Stomach smooth muscle (tissue), 2 donors: ENCODE data around the gene VWC2L.

Experiments
- H3K27ac ChIP-seq: one replicate; pipeline ENCODE4 v1.7.0; 2013; ENCODE audit warnings: mild to moderate bottlenecking, low read length, inconsistent platforms
- H3K27me3 ChIP-seq, 2 donors: one replicate each; pipeline ENCODE4 v1.7.0; 2013; ENCODE audit warnings: low read length in 2 of 2; ENCODE audit not compliant: insufficient read depth in 2 of 2, control insufficient read depth in 1 of 2
- H3K36me3 ChIP-seq, 2 donors: one replicate each; pipeline ENCODE4 v1.7.0; 2013; ENCODE audit warnings: low read length in 2 of 2; ENCODE audit not compliant: control insufficient read depth in 2 of 2, insufficient read depth in 2 of 2
- H3K4me1 ChIP-seq: one replicate; pipeline ENCODE4 v1.7.0; 2013; ENCODE audit warnings: low read length; ENCODE audit not compliant: control insufficient read depth, insufficient read depth
- H3K4me3 ChIP-seq, 2 donors: one replicate each; pipeline ENCODE4 v1.7.0; 2013; ENCODE audit warnings: low read length in 2 of 2
- H3K9ac ChIP-seq, 2 donors: one replicate each; pipeline ENCODE4 v1.7.0; 2013; ENCODE audit warnings: low read length in 2 of 2, mild to moderate bottlenecking in 1 of 2
- H3K9me3 ChIP-seq, 2 donors: one replicate each; pipeline ENCODE4 v1.7.0; 2013; ENCODE audit warnings: low read length in 2 of 2; ENCODE audit not compliant: control insufficient read depth in 2 of 2
- donor health status: healthy.
- donor health status: Pancreatic carcinoma.

The VWC2L gene

DNA sequence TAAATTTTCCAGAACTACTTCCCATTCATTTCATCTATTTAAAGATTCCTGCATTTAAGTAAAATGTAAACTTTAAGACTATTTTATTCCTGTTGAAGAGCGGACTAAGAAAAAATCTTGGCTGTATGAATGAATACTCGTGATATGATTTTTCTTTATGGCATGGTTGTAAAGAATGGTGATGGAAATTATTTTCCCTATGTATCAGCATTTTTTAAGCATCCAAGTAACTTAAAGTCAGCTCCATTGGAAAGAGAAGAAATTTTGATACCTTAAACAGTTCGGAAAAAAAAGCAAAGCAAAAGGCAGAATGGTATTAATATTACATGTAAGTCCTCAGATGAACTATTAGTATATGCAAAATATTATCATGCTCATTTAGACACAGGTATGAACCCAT, 58.9 kb downstream of the VWC2L start:
- H3K36me3 ChIP-seq = no peaks in the 10 kb centered on the region
- H3K9me3 ChIP-seq = peaks cover 0 to 2% of the 10 kb centered on the region in 2 donors
- no peak overlapping the region for H3K9ac ChIP-seq
- no peaks in the 10 kb centered on the region for H3K4me1 ChIP-seq
- H3K27ac ChIP-seq = no peak overlapping the region
- H3K27me3 ChIP-seq = no peaks in the 10 kb centered on the region
- H3K4me3 ChIP-seq = no peak overlapping the region

DNA sequence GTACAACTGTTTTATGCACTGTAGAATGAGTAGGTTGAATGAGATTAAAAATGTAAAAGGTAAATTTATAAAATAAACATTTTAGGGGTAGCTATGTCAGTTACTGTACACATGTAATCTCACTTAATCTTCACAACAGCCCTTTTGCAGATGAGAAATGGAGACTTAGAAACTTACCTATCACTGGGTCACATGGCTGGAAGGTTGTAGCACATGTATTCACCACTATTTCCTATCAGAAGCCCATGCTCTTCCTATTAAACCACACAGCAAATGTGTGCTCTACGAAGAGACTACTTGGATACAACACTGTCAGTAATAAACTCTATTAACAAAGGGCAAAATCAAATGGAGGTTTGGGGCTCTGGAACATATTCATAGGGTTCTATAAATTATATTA, 60.5 kb downstream of the VWC2L start:
- Histone ChIP-seq H3K27me3 (no peaks in the 10 kb centered on the region), H3K27ac (no peak overlapping the region), H3K9ac (no peak overlapping the region), H3K4me1 (no peaks in the 10 kb centered on the region), H3K9me3 (no peaks in the 10 kb centered on the region), H3K36me3 (no peaks in the 10 kb centered on the region), H3K4me3 (no peak overlapping the region)

DNA sequence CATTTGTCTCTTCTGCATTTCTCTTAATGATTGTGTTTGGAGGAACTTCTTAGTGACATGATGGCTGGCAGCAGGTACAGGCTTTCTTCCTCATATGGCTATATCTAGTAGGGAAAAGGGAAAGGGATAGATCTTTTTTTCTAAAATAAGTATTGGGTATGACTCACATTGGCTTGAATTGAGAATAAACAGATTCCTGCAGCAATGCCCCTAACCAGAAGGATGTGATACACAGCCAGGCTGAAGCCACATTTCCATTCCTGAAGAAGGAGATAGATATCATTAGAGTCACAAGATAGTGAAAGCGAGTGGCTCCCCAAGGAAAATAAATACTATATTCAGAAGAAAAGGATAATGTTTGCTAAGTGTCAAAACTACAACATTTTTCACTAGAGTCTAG, 61.1 kb downstream of the VWC2L start:
- Histone ChIP-seq H3K9me3 (no peaks in the 10 kb centered on the region), H3K36me3 (no peaks in the 10 kb centered on the region), H3K9ac (no peak overlapping the region), H3K4me1 (no peaks in the 10 kb centered on the region), H3K4me3 (no peak overlapping the region), H3K27me3 (no peaks in the 10 kb centered on the region), H3K27ac (no peak overlapping the region)

DNA sequence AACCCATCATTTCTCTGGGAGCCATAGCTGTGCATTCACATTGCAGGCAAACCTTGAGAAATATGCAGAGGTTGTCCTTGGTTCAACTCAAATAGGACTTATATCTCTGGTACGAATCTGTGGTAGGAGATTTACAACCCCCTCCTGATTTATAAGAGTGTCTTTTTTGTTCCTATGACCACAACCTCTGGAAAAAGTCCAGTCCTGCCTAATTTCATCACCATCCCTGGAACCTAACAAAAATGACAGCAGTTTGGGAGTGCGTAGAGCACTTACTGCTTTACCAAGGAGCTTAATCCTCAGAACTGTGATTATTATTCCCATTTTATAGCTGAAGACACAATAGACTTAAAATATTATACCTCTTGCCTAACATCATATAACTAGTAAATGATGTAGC, 66.5 kb downstream of the VWC2L start:
- Histone ChIP-seq H3K4me3 (no peak overlapping the region), H3K4me1 (no peaks in the 10 kb centered on the region), H3K9ac (no peak overlapping the region), H3K27me3 (no peaks in the 10 kb centered on the region), H3K27ac (no peak overlapping the region), H3K9me3 (no peaks in the 10 kb centered on the region), H3K36me3 (no peaks in the 10 kb centered on the region)

DNA sequence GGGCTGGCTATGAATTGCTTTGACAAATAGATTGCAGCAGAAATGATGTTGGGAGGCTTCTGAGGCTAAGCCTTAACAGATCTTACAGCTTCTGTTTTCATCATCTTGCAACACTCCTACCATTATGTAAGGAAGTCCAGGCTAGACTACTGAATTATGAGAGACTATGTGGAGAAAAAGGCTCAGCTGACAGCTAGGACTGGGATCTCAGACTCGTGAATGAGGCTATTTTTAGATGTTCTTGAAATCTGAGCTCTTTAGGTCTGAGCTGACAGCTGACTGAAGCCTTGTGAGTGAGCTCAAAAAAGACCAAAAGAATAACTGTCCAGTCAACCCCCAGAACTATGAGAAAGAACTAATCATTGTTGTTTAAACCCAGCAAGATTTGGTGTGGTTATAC, 70.3 kb downstream of the VWC2L start:
- H3K4me3 ChIP-seq = no peak overlapping the region
- H3K9me3 ChIP-seq = no peaks in the 10 kb centered on the region
- no peak overlapping the region for H3K9ac ChIP-seq
- H3K4me1 ChIP-seq = no peaks in the 10 kb centered on the region
- no peaks in the 10 kb centered on the region for H3K27me3 ChIP-seq
- no peaks in the 10 kb centered on the region for H3K36me3 ChIP-seq
- no peak overlapping the region for H3K27ac ChIP-seq

DNA sequence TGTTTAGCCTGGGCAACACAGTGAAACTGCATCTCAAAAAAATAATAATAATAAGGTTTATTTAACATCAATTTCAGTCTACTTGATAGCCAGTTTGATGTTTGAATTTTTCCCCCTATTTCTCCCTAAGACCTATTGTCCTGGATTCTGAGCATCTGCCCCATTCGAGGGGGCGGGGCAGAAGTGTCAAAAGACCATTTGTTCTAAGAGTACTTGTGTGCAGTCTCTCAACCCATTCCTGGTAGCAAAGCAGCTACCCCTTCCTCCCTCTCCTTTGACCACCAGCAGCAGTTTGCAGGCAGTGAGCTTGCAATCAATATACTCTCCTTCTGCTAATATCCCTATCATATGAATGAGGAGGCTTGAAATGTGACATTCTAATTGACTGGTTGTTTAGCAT, 71.9 kb downstream of the VWC2L start:
- H3K4me3 ChIP-seq = no peak overlapping the region
- H3K9ac ChIP-seq = no peak overlapping the region
- H3K27me3 ChIP-seq = no peaks in the 10 kb centered on the region
- no peaks in the 10 kb centered on the region for H3K9me3 ChIP-seq
- no peaks in the 10 kb centered on the region for H3K4me1 ChIP-seq
- H3K36me3 ChIP-seq = no peaks in the 10 kb centered on the region
- no peak overlapping the region for H3K27ac ChIP-seq

DNA sequence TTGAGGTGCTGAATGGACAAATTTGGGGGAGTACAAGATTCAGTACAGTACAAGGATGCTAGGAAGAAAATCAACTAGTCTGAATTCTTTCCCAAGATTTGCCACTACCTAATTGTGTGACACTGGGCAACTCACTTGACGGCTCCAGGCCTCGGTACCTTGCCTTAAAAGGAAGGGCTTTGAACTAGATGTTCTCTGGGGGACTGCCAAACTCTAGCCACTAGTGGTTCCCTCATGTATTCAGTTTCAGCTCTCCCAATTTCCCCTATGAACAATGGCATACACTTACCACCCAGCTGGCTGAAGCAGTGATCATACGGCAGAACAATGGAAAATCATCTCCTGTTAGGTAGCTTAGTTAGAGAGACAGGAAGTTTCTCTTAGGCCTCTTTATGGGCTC, 73.4 kb downstream of the VWC2L start:
- no peaks in the 10 kb centered on the region for H3K27me3 ChIP-seq
- no peak overlapping the region for H3K4me3 ChIP-seq
- no peaks in the 10 kb centered on the region for H3K9me3 ChIP-seq
- H3K4me1 ChIP-seq = no peaks in the 10 kb centered on the region
- H3K9ac ChIP-seq = no peak overlapping the region
- H3K27ac ChIP-seq = peak overlapping the region; percentile 50
- no peaks in the 10 kb centered on the region for H3K36me3 ChIP-seq

DNA sequence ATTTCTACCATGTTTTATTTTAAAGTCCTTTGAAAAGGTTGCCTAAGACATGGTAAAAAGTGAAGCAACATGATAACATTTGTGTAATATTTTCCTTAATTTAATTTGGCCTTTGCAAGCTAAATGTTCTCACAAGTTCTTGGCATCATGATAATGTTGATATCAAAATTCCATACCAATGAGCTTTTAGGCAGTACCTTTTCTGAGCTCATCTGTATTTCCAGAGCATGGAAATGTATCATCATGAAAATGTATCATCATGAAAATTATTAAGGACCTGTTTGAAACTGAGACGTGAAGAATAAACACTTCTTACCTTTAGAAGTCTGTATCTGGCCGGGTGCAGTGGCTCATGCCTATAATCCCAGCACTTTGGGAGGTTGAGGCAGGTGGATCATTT, 73.8 kb downstream of the VWC2L start:
- Histone ChIP-seq H3K9me3 (no peaks in the 10 kb centered on the region), H3K4me3 (no peak overlapping the region), H3K36me3 (no peaks in the 10 kb centered on the region), H3K27me3 (no peaks in the 10 kb centered on the region), H3K9ac (no peak overlapping the region), H3K27ac (no peak overlapping the region), H3K4me1 (no peaks in the 10 kb centered on the region)

DNA sequence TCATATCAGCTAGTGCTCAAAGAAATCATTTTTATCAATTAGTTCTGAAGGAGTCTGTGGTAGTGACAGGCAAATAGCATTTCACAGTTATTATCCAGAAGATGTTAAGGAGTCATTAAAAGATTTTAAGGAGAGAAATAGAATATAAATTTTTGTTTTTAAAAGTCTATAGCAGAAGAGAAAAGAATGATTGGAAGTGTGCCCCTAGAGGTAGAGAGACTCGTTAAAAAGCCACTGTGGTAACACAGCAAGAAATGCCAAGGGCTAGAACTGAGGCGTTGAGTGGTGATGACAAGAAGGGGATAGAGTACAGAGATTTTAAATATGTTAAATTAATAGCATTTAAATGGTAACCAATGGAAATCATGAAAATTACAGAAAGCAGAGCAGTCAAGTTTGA, 78.3 kb downstream of the VWC2L start:
- no peaks in the 10 kb centered on the region for H3K4me1 ChIP-seq
- H3K36me3 ChIP-seq = no peaks in the 10 kb centered on the region
- H3K4me3 ChIP-seq = no peak overlapping the region
- H3K9me3 ChIP-seq = no peaks in the 10 kb centered on the region
- H3K9ac ChIP-seq = no peak overlapping the region
- H3K27me3 ChIP-seq = no peaks in the 10 kb centered on the region
- H3K27ac ChIP-seq = no peak overlapping the region

DNA sequence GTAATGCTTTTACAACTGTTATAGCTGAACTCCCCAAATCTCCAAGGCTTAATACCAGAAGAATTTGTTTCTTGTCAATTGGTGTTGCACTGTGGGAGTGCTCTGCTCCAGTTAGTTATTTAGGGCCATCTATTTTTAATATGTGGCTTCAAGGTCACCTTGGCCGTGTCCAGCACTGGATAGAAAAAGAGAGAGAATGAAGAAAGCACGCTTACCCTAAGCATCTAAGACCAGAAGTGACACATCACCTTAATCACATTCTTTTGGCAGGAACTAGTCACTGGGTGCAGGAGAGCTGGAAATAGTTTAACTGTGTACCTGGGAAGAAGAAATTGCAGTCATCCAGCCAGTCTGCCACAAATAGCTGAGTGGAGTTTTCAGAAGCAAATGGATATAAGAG, 78.8 kb downstream of the VWC2L start:
- Histone ChIP-seq H3K27ac (no peak overlapping the region), H3K4me3 (no peak overlapping the region), H3K36me3 (no peaks in the 10 kb centered on the region), H3K4me1 (no peaks in the 10 kb centered on the region), H3K27me3 (no peaks in the 10 kb centered on the region), H3K9ac (no peak overlapping the region), H3K9me3 (no peaks in the 10 kb centered on the region)

DNA sequence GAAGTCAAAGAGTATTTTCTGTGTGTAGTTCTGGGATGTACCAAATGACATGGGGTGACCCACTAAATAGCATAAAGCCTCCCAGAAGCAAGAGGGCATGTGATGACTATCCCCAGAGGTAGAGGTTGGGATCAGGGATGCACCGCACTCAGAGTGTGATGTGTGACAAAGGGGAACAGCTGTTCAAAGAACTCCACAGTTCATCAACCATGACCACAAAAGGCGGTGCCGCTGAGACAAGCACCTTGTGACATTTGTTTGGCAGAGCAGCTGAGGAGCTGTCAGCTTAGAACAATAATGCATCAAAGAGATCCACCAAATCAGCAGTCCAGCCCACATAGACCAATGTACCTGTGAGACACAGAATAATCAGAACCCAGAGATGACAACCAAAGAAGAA, 81.3 kb downstream of the VWC2L start:
- no peaks in the 10 kb centered on the region for H3K27me3 ChIP-seq
- H3K4me3 ChIP-seq = no peak overlapping the region
- H3K4me1 ChIP-seq = no peaks in the 10 kb centered on the region
- H3K9ac ChIP-seq = no peak overlapping the region
- H3K27ac ChIP-seq = no peak overlapping the region
- no peaks in the 10 kb centered on the region for H3K36me3 ChIP-seq
- H3K9me3 ChIP-seq = no peaks in the 10 kb centered on the region

DNA sequence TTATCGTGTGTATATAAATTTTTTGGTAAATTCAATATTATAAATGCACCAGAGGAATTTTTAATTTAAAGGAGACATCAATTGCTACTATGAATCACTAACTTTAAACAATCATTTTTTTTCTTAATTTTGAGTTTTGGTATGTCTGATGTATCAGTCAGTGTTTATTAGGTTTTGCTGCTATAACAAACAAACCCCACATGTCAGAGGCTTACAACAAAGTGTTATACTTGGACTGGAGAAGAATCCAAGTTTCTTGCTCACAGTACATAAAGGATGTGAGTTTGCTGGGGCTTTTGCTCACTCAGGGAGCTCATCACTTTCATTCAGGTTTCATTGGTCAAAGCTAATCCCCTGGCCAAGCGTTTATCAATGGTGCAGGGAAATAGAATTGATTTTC, 81.8 kb downstream of the VWC2L start:
- Histone ChIP-seq H3K4me1 (no peaks in the 10 kb centered on the region), H3K9ac (no peak overlapping the region), H3K4me3 (no peak overlapping the region), H3K27me3 (no peaks in the 10 kb centered on the region), H3K9me3 (no peaks in the 10 kb centered on the region), H3K36me3 (no peaks in the 10 kb centered on the region), H3K27ac (no peak overlapping the region)
